Measurements from ENCODE around the gene TSPAN5.
"Not testable (repeated sequence)": the region's sequence is repeated elsewhere in the genome, so short reads cannot be mapped to it uniquely, and the experiment has no call there.

TSPAN5 gene

GRCh38 chr4:98658287-98659105 is at the start of gene TSPAN5:
Gene TSPAN5 (minus strand): TSS chr4:98658611.
- no peak for FAIRE-seq

DNA sequence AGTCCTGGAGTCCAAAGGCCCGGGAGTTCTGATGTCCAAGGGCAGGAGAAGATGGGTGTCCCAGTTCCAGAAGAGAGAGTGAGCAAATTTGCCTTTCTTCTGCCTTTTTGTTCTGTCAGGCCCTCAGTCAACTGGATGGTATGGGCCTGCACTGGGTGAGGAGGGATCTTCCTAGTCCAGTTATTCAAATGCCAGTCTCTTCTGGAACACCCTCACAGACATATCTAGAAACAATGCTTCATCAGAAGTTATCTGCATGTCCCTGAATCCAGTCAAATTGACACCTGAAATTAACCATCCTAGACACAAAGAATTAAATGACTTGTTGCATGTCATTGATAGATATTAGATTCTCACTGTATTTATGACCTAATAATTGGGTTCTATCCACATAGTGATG is 48.5 kb upstream of the TSPAN5 start:
- no peak for FAIRE-seq

DNA sequence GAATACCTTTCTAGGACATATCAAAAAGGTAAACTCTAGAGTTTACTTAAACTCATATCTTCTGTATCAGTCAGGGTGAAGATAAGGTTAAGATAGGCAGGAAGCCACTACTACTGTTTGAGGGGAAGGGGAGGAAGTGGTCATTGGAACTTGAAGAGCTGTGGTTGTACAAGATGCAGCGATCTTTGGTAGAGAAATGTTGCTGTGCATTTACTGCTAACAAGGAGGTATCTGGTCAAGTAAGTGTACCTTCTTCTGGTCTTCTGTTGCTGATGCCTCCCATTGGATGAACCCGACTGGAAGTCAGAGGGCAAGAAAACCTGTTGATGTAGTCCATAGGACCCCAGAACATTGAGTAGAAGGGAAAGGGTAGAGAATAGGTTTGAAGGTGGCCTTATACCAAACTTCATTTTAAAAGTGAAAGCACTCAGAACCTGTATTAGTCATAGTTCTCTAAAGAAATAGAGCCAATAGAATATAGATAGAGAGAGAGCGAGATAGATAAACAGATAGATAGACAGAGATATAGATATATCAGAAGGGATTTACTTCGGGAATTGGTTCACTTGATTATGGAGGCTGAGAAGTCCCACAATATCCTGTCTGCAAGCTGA is 47.9 kb upstream of the TSPAN5 start:
- no peak for FAIRE-seq

- not testable (repeated sequence) for FAIRE-seq
Observed at GRCh38 chr4:98705586-98705985, 47.2 kb upstream of the TSPAN5 start.

DNA sequence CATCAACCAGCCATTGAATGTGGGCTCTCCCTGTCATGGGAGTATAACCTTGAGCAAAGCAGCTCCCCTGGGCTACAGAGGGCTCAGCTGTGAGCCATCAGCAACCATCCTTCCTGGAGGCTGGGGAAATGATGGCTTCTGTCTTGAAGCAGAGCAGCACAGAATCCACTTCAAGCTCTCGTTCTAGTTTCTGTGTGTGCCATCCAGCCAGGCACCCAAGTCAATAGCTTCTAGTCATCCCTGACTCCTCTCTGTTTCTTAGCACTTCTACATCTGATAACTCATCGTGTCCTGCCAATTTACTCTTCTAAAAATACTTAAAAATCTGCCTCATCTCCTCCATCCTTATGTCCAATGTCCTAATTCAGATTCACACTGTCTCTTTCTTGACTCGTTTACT is 42.2 kb upstream of the TSPAN5 start:
- no peak for FAIRE-seq

GRCh38 chr4:98694076-98694475 is 35.7 kb upstream of the TSPAN5 start:
- FAIRE-seq: no peak

DNA sequence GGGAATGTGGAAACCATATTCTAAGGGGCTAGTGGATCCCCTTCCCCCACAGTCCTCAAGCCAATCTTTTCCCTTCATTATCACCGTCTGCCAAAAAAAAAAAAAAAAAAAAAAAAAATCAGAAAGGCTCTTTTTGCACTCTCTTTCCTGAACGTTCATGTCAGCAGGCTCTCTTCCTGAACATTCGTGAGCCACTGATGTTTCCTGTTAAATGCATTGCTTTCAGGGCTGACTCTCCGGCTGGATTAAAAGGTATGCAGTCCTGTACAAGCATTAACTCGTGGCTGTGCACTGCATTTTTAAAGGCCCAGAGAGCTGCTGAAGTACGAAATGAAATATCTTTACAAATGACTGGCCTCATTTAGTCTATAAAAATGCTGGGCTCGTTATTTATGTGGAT is 34.0 kb upstream of the TSPAN5 start:
- no peak for FAIRE-seq

DNA sequence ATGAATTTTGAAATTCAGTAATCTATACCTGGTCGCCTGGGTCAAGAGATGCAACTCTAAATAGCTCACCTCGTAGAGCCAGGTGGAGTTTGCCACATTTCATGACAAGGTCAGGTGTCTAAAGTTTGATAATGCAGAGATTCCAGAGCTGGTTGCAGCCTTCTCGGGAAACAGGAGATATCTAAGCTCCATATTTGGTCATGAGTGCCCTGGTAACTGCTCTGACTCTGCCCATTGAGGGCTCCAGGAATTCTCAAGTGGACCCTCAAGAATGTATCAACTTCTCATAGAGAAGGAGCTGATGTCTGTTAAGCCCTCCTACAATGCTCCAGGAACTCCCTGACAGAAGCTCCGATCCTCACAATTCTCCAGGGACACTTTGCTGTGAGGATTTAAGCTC is 33.2 kb upstream of the TSPAN5 start:
- FAIRE-seq: no peak

DNA sequence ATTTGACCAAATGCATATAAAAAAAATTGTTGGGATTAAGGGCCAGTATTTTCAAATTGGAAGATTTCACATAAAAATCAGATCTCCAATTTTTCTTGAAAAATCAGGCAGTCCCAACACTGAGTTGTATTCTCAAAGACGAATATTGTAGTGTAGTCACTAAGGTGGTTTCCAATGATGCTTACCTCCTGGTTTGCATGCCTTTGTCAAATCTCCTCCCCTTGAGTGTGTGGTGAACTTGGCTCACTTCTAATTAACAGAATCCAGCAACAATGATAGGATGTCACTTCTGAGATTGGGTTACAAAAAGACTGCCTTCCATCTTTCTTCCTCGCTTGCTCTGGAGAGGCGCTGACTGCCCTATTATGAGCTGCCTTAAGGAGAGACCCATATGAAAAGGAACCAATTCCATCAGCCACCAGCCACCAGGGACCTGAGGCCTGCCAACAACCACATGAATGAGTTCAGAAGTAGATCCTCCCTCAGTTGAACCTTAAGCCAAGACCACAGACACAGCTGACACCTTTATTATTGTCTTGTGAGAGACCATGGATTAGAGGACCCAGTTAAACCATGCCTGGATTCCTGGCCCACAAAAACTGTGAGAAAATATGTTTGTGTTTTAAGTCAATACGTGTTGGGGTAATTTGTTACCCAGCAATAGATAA is 31.2 kb upstream of the TSPAN5 start:
- no peak for FAIRE-seq

- FAIRE-seq: no peak
Observed at GRCh38 chr4:98688411-98689290, 30.2 kb upstream of the TSPAN5 start.

- FAIRE-seq: no peak
Observed at GRCh38 chr4:98687876-98688275, 29.5 kb upstream of the TSPAN5 start.

DNA sequence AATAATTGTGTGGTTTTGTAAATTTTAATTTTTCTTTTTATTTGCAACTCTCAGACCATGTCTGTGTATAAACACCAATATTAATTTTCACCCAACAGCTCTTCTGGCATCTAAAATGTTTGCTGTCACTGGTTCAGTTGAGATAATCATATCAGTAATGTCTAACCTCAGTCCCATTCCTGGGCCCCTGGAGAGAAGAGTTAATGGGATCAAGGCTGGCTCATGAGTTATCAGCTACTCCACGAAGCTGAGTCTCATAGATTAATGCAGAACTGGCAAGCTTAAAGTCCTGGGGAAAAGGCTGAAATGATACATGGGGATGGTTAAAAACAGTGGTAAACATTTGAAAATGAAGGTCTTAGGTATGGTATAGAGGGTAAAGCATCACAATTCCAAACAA is 28.4 kb upstream of the TSPAN5 start:
- no peak for FAIRE-seq

GRCh38 chr4:98686043-98686707 is 27.8 kb upstream of the TSPAN5 start:
- FAIRE-seq: no peak

DNA sequence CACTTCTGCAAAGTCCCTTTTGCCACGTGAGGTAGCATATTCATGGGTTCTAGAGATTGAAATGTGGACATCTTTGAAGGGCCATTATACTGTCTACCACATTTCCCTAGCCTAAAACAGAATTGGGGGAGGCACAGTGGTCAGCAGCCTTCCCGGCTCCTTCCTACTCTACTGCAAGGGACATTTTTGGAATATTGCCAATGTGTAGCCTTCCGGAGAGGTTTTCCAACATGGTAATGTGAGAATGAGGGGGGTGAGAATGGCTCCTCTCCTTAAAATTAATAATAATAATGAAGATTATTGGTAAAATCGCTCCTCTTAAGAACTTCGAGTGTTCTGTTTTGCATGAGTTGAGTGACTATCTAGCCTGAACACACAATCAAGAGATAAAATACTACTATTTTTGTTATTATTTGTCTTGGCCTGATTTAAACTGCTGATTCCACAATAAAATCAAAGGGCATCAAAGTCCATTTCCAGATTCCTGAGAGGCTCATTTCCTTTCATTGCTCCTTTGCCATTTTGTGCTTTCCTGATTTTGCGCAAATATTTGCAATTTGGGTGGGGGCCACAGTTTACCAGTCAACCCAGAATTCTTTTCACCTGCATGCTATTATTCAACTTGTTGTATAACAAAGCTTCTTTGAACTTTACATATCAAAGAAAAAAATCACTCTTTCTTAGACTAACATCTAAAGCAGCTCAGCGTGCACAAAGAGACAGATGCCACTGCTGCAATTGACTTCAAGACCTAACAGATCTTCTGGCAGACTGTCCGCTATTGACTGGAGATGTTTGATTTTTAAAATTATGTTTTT is 27.0 kb upstream of the TSPAN5 start:
- no peak for FAIRE-seq

- no peak for FAIRE-seq
Observed at GRCh38 chr4:98682719-98683118, 24.3 kb upstream of the TSPAN5 start.

GRCh38 chr4:98680806-98681205 is 22.4 kb upstream of the TSPAN5 start:
- no peak for FAIRE-seq

GRCh38 chr4:98679738-98680137 is 21.3 kb upstream of the TSPAN5 start:
- no peak for FAIRE-seq

DNA sequence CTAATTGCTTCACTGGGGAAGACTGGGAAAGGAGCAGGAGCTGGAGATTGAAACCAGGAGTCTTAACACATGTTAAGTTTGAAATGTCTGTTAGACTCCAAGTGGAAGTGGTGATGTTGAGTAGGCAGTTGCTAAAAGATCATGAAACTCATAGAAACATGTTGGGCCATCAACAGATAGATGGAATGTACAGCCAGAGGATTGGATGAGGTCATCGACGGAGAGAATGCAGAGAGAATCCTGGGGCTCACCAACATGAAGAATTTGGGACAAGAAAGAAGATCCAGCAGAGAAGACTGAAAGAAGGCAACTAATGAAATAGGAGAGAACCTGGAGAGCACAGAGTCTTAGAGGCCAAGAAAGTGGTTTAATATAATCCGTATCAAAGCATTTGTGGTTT is 19.4 kb upstream of the TSPAN5 start:
- no peak for FAIRE-seq

GRCh38 chr4:98674404-98675173 is 16.2 kb upstream of the TSPAN5 start:
- no peak for FAIRE-seq

DNA sequence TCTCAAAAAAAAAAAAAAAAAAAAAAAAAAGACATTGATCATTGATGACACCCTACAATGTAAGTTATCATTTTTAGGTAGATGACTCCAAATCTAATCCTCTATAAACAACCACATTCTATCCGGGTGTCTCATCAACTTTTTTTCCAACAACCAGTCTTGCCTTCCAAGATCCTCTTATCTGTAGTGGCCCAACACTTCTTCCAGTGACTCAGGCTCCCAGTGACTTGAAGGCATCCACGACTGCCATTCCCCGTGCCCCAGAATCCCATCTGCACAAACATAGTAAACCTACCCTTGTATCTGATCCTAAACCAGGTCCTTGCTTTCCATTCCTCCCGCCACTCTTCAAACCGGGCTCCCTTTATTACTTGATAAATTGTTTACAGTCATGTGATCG is 15.6 kb upstream of the TSPAN5 start:
- FAIRE-seq: no peak

DNA sequence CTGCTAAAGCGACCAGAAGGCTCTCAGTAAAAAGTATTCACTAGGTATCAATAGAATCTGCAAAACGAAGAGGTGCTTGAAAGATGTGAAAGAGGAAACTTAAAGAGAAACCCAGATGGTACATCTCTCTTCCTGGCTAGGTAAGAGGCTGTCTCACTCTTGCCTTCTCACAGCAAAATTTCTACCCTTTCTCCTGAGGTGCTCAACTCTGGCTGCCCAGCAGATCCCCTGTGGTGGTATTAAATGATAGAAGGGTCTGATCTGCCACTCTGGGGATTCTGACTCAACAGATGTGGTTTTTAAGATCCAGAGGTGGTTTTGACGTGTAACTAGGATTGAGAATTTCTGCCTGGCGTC is 14.9 kb upstream of the TSPAN5 start:
- no peak for FAIRE-seq

All from G401.6 (cell line).